Measurements from ENCODE around the gene RASGEF1B. TPM values are rescaled to one million over a fixed set of nuclear protein-coding genes. Genes with fewer than 3 reads are reported as not detected.

RASGEF1B gene
- total and polyA plus RNA-seq, 9 of the 15 experiments (the other 6 are each of a cell fraction or from before 2014, with no cell fraction given): 0.04 to 0.57 (median 0.22) TPM

GRCh38 chr4:81482326-81482725 is 10.6 kb upstream of the RASGEF1B start (continued):
- TF ChIP-seq MBD2 (IDR thresholded peaks at IDR 0.05; ENCODE audit: borderline replicate concordance, low read depth): no peak
- TF ChIP-seq ZNF174 (CRISPR knock-in tag; IDR thresholded peaks at IDR 0.05): no peak
- TF ChIP-seq OTX1 (CRISPR knock-in tag; IDR thresholded peaks at IDR 0.05): no peak

- intact Hi-C loops (cut with micrococcal nuclease): no loop called here
- Histone ChIP-seq H3K4me1 (replicated peaks in 1 of 2; ENCODE audit: control insufficient read depth in 2 of 2, insufficient read depth in 2 of 2, low read length in 2 of 2) (no peaks in the 10 kb centered on the region), H2AFZ (ENCODE audit: low read depth, low read length) (no peak overlapping the region), H3K27ac (ENCODE audit: extremely low read depth, low read depth, low read length) (no peak overlapping the region), H3K79me2 (ENCODE audit: control insufficient read depth, insufficient read depth, low read length) (no peaks in the 10 kb centered on the region), H3K9ac (ENCODE audit: insufficient read depth in 1 of 2, low read depth in 2 of 2, low read length in 2 of 2) (no peak overlapping the region), H3K27me3 (ENCODE audit: control insufficient read depth in 2 of 2, insufficient read depth in 2 of 2, low read length in 2 of 2) (peaks cover 0 to 4% of the 10 kb centered on the region in 2 experiments; a peak in 1 of 5 replicates), H3K4me2 (ENCODE audit: insufficient read depth, low read length) (no peak overlapping the region), H3K9me1 (ENCODE audit: control insufficient read depth, insufficient read depth, low read length) (no peaks in the 10 kb centered on the region), H3K4me3 (no peak overlapping the region), H4K20me1 (replicated peaks; ENCODE audit: control insufficient read depth, insufficient read depth, low read length) (no peaks in the 10 kb centered on the region), H3K36me3 (ENCODE audit: control insufficient read depth, insufficient read depth, low read length) (no peaks in the 10 kb centered on the region), H3K9me3 (replicated peaks; ENCODE audit: control insufficient read depth, insufficient read depth, low read depth, low read length) (no peaks in the 10 kb centered on the region)
- no TSS peak for BruUV-seq (replicated peaks)
- WGBS (ENCODE audit: insufficient coverage, low coverage, missing lambda C conversion rate): 2% methylated on average over 3 of the region's 3 CpGs
- ChIA-PET CTCF (ENCODE audit: low intra/inter-chr PET ratio) (no interaction called here), POLR2A (no interaction called here)
- no peak for ATAC-seq
- in situ Hi-C loops (cut with MboI): no loop called here
- FAIRE-seq: no peak
- no peak for DNase-seq (ENCODE audit: extremely low read depth in 1 of 4, low spot score in 3 of 4)
- TF ChIP-seq VEZF1 (CRISPR knock-in tag; IDR thresholded peaks at IDR 0.05) (no peak), NCOA6 (IDR thresholded peaks at IDR 0.05) (no peak), ZNF165 (CRISPR knock-in tag; IDR thresholded peaks at IDR 0.05; ENCODE audit: borderline replicate concordance) (no peak), ZNF24 (IDR thresholded peaks at IDR 0.05) (no peak), ZBTB1 (CRISPR knock-in tag; IDR thresholded peaks at IDR 0.05; ENCODE audit: borderline replicate concordance, low read depth) (no peak), RREB1 (CRISPR knock-in tag; IDR thresholded peaks at IDR 0.05) (no peak), MNT (conservative IDR thresholded peaks at IDR 0.05) (no peak), ZBTB2 (IDR thresholded peaks at IDR 0.05) (no peak), PRPF4 (IDR thresholded peaks at IDR 0.05; ENCODE audit: insufficient read depth, low read depth, low read length, poor library complexity, severe bottlenecking) (no peak)
Measured at GRCh38 chr4:81481151-81481550, 9.4 kb upstream of the RASGEF1B start.

Data from K562 (cell line).